Measurements from ENCODE around the gene ASTN2. TPM values are rescaled to one million over a fixed set of nuclear protein-coding genes. Genes with fewer than 3 reads are reported as not detected.

Gene ASTN2
- total RNA-seq, 4 donors from 2014 or later: 4.0 to 7.0 (median 4.9) TPM

DNA sequence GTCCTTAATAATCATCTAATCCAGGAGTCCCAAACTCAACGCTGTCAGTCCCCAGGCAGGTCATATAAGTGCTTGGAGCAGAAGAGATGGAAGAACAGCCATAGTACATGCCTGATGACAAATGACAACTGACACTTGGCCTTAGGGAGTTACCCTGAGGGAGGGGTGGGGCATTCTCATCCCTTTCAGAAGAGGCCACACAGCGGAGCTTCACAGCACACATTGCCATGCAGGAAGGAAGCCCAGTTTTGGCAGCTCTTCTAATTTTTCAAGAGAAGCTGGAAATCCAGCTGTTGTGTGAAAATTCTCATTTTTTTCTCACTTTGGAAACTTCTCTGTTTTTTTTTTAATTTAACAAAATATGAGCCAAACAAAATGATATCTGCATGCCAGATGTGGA lies 89.0 kb downstream of the ASTN2 start:
- H3K4me1 ChIP-seq: no peaks in the 10 kb centered on the region
- H3K36me3 ChIP-seq: no peaks in the 10 kb centered on the region
- no peaks in the 10 kb centered on the region for H3K27me3 ChIP-seq
- no peak overlapping the region for H3K4me3 ChIP-seq
- no peaks in the 10 kb centered on the region for H3K9me3 ChIP-seq
- ATAC-seq: no peak
- H3K27ac ChIP-seq: no peak overlapping the region
- WGBS, 2 donors (ENCODE audit: low coverage in 1 of 2): 33 to 39% methylated on average over 1 to 2 of the region's 2 CpGs
- no peak for TF ChIP-seq POLR2A (IDR thresholded peaks at IDR 0.05)
- TF ChIP-seq EP300 (IDR thresholded peaks at IDR 0.05): no peak
- TF ChIP-seq, protein P1, sequence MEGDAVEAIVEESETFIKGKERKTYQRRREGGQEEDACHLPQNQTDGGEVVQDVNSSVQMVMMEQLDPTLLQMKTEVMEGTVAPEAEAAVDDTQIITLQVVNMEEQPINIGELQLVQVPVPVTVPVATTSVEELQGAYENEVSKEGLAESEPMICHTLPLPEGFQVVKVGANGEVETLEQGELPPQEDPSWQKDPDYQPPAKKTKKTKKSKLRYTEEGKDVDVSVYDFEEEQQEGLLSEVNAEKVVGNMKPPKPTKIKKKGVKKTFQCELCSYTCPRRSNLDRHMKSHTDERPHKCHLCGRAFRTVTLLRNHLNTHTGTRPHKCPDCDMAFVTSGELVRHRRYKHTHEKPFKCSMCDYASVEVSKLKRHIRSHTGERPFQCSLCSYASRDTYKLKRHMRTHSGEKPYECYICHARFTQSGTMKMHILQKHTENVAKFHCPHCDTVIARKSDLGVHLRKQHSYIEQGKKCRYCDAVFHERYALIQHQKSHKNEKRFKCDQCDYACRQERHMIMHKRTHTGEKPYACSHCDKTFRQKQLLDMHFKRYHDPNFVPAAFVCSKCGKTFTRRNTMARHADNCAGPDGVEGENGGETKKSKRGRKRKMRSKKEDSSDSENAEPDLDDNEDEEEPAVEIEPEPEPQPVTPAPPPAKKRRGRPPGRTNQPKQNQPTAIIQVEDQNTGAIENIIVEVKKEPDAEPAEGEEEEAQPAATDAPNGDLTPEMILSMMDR (IDR thresholded peaks at IDR 0.05): no peak
- no peak for TF ChIP-seq POLR2AphosphoS5 (IDR thresholded peaks at IDR 0.05)

DNA sequence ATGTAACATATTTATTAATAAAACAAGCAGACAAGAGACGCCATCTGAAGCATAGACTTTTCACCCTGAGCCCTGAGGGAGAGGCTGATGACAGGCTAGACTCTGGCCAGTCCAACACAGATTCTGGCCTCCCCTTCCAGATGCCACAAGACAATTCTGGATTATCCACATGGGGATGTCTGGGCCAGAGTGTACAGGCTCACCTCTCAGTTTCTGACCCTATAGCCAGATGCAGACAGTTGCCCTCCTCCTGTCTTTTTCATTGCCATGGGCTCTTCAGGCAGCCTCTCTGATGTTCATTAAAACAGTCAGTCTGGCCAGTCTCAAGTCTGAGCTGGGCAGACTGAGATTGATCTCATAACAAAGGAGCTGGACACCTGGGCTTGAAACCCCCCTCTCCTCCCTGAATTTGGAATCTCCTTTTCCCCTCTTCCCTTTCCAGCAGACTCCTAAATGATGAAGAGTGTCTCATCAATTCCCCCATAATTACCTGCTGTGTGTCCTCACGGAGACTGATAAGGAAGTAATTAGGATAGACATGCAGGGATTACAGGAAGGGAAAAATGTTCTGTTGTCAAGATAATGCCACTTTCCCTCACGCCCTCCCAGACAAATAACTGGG lies 89.6 kb downstream of the ASTN2 start:
- Histone ChIP-seq H3K4me3 (no peak overlapping the region), H3K4me1 (no peaks in the 10 kb centered on the region), H3K27me3 (no peaks in the 10 kb centered on the region), H3K36me3 (no peaks in the 10 kb centered on the region), H3K27ac (no peak overlapping the region), H3K9me3 (no peaks in the 10 kb centered on the region)
- no peak for ATAC-seq
- TF ChIP-seq EP300 (IDR thresholded peaks at IDR 0.05) (no peak), POLR2AphosphoS5 (IDR thresholded peaks at IDR 0.05) (no peak), POLR2A (IDR thresholded peaks at IDR 0.05) (no peak)
- TF ChIP-seq, protein P1 (IDR thresholded peaks at IDR 0.05): no peak
- WGBS, 2 donors (ENCODE audit: low coverage in 1 of 2): 43 to 75% methylated on average over 2 to 3 of the region's 3 CpGs

- Histone ChIP-seq H3K27ac (no peak overlapping the region), H3K36me3 (no peaks in the 10 kb centered on the region), H3K4me3 (no peak overlapping the region), H3K4me1 (no peaks in the 10 kb centered on the region), H3K27me3 (no peaks in the 10 kb centered on the region), H3K9me3 (no peaks in the 10 kb centered on the region)
- ATAC-seq: no peak
- TF ChIP-seq, protein P1 (IDR thresholded peaks at IDR 0.05): no peak
- TF ChIP-seq POLR2A (IDR thresholded peaks at IDR 0.05): no peak
- no peak for TF ChIP-seq POLR2AphosphoS5 (IDR thresholded peaks at IDR 0.05)
- no peak for TF ChIP-seq EP300 (IDR thresholded peaks at IDR 0.05)
- 16 to 50% methylated on average over 3 of the region's 3 CpGs for WGBS, 2 donors (ENCODE audit: low coverage in 1 of 2)
These were observed 91.5 kb downstream of the ASTN2 start for GRCh38 chr9:117323390-117323789.

- H3K9me3 ChIP-seq: no peaks in the 10 kb centered on the region
- no peak overlapping the region for H3K4me3 ChIP-seq
- H3K27ac ChIP-seq: no peak overlapping the region
- no peaks in the 10 kb centered on the region for H3K36me3 ChIP-seq
- ATAC-seq: no peak
- TF ChIP-seq, protein P1 (IDR thresholded peaks at IDR 0.05): no peak
- TF ChIP-seq POLR2A (IDR thresholded peaks at IDR 0.05): no peak
- TF ChIP-seq POLR2AphosphoS5 (IDR thresholded peaks at IDR 0.05): no peak
- no peak for TF ChIP-seq EP300 (IDR thresholded peaks at IDR 0.05)
- no peaks in the 10 kb centered on the region for H3K4me1 ChIP-seq
- 20 to 41% methylated on average over 1 to 2 of the region's 2 CpGs for WGBS, 2 donors (ENCODE audit: low coverage in 1 of 2)
- no peaks in the 10 kb centered on the region for H3K27me3 ChIP-seq
These were observed 97.7 kb downstream of the ASTN2 start for GRCh38 chr9:117317192-117317591.

DNA sequence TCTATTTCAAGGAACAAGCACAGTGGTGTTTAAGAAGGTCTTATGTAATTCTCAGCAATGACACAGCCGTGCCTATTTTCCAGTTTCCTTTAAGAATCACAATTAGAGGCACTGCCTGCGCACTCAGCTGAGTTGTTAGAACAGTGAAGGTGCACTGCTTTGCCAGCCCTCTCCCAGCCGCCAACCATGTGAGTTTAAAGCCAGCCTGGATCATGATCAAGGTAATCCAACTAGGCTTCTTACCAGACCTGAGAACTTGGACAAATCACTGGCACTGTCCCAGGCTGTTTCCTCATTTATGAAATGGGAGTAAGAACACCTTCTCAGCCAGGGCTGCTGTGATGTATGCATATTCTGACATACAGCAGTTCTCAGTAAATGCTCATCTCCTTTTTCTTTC lies 99.6 kb downstream of the ASTN2 start:
- no peaks in the 10 kb centered on the region for H3K9me3 ChIP-seq
- TF ChIP-seq POLR2AphosphoS5 (IDR thresholded peaks at IDR 0.05): no peak
- TF ChIP-seq, protein P1 (IDR thresholded peaks at IDR 0.05): no peak
- TF ChIP-seq EP300 (IDR thresholded peaks at IDR 0.05): no peak
- TF ChIP-seq POLR2A (IDR thresholded peaks at IDR 0.05): no peak
- peaks cover 6% of the 10 kb centered on the region for H3K27me3 ChIP-seq
- H3K4me3 ChIP-seq: no peak overlapping the region
- WGBS, 2 donors (ENCODE audit: low coverage in 1 of 2): 61 to 85% methylated on average over 3 of the region's 3 CpGs
- ATAC-seq: no peak
- H3K27ac ChIP-seq: no peak overlapping the region
- H3K36me3 ChIP-seq: no peaks in the 10 kb centered on the region
- no peaks in the 10 kb centered on the region for H3K4me1 ChIP-seq
